ENCODE measurements around the gene C5orf58.

C5orf58 gene

GRCh38 chr5:170226129-170226615 lies 6.6 kb upstream of the C5orf58 start:
- H2AFZ ChIP-seq (ENCODE audit: low read depth, low read length): no peak overlapping the region

GRCh38 chr5:170226661-170227060 lies 6.1 kb upstream of the C5orf58 start:
- H3K27me3 ChIP-seq (ENCODE audit: low read depth, low read length): peaks cover 20% of the 10 kb centered on the region; the same call in 1 of the 2 replicates
- no peak overlapping the region for H3K4me3 ChIP-seq (ENCODE audit: low read length)
- no peaks in the 10 kb centered on the region for H3K9me3 ChIP-seq (ENCODE audit: insufficient read depth, low read length)
- TF ChIP-seq EZH2phosphoT487 (IDR thresholded peaks at IDR 0.05; ENCODE audit: low read depth) (no peak), CTCF (IDR thresholded peaks at IDR 0.05; ENCODE audit: low read depth, low read length) (no peak)
- H3K79me2 ChIP-seq (ENCODE audit: low read length): no peaks in the 10 kb centered on the region
- H3K4me1 ChIP-seq (ENCODE audit: low read length): peaks cover 23% of the 10 kb centered on the region
- H3K27ac ChIP-seq (ENCODE audit: low read length): no peak overlapping the region
- H2AFZ ChIP-seq (ENCODE audit: low read depth, low read length): no peak overlapping the region
- H3K9ac ChIP-seq (ENCODE audit: low read length): no peak overlapping the region
- no peaks in the 10 kb centered on the region for H4K20me1 ChIP-seq (ENCODE audit: insufficient read depth, low read length)
- no peak overlapping the region for H3K4me2 ChIP-seq (ENCODE audit: low read length)
- H3K36me3 ChIP-seq (replicated peaks; ENCODE audit: low read depth, low read length): no peaks in the 10 kb centered on the region

More at GRCh38 chr5:170226129-170226615, 6.6 kb upstream of the C5orf58 start:
- Histone ChIP-seq H3K4me3 (ENCODE audit: low read length) (peak overlapping the region; percentile 39; the same call in 1 of the 2 replicates), H3K36me3 (replicated peaks; ENCODE audit: low read depth, low read length) (no peaks in the 10 kb centered on the region), H3K4me1 (ENCODE audit: low read length) (peaks cover 23% of the 10 kb centered on the region), H3K27me3 (ENCODE audit: low read depth, low read length) (peaks cover 20% of the 10 kb centered on the region; the same call in 1 of the 2 replicates), H3K9me3 (ENCODE audit: insufficient read depth, low read length) (no peaks in the 10 kb centered on the region), H4K20me1 (ENCODE audit: insufficient read depth, low read length) (no peaks in the 10 kb centered on the region), H3K27ac (ENCODE audit: low read length) (no peak overlapping the region), H3K4me2 (ENCODE audit: low read length) (peak overlapping the region; percentile 54), H3K79me2 (ENCODE audit: low read length) (no peaks in the 10 kb centered on the region), H3K9ac (ENCODE audit: low read length) (no peak overlapping the region)
- TF ChIP-seq EZH2phosphoT487 (IDR thresholded peaks at IDR 0.05; ENCODE audit: low read depth): no peak

DNA sequence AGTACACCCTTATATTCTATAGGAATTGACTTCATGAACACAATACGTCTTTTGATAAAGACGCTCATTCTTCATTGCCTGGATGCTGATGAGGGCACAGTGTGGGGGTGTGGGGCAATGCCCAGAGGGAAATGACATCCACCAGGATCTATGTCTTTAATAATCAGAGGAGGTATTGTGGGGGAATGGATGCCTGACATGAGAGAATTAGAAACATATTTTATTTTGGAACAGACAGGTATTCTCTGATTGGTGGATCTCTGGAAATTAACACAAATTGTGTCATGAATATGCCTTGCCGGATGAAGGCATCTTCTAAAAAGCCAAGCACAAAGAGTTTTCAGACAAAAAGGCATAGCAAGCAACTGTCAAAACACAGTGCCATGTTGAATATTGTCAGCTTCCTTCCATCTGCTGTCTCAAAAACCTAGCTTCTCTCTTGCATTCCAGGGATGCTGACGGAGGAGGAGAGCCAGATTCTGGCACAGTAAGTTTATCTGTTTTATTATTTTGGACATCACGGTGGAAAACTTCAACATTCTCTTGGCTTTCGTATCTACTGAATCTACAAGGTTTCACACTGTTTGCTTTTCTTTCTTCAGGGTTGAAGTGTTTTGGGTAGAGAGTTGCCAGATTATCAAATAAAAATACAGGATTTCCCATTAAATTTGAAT lies 3.9 kb upstream of the C5orf58 start:
- peaks cover 5% of the 10 kb centered on the region for H3K4me1 ChIP-seq (ENCODE audit: low read length)
- no peaks in the 10 kb centered on the region for H3K79me2 ChIP-seq (ENCODE audit: low read length)
- peaks cover 20% of the 10 kb centered on the region; the same call in 1 of the 2 replicates for H3K27me3 ChIP-seq (ENCODE audit: low read depth, low read length)
- no peak overlapping the region for H2AFZ ChIP-seq (ENCODE audit: low read depth, low read length)
- H3K4me3 ChIP-seq (ENCODE audit: low read length): no peak overlapping the region
- no peak overlapping the region for H3K4me2 ChIP-seq (ENCODE audit: low read length)
- TF ChIP-seq CTCF (IDR thresholded peaks at IDR 0.05; ENCODE audit: low read depth, low read length) (no peak), EZH2phosphoT487 (IDR thresholded peaks at IDR 0.05; ENCODE audit: low read depth) (no peak)
- H4K20me1 ChIP-seq (ENCODE audit: insufficient read depth, low read length): no peaks in the 10 kb centered on the region
- no peak overlapping the region for H3K27ac ChIP-seq (ENCODE audit: low read length)
- H3K36me3 ChIP-seq (replicated peaks; ENCODE audit: low read depth, low read length): no peaks in the 10 kb centered on the region
- no peak overlapping the region for H3K9ac ChIP-seq (ENCODE audit: low read length)
- no peaks in the 10 kb centered on the region for H3K9me3 ChIP-seq (ENCODE audit: insufficient read depth, low read length)

DNA sequence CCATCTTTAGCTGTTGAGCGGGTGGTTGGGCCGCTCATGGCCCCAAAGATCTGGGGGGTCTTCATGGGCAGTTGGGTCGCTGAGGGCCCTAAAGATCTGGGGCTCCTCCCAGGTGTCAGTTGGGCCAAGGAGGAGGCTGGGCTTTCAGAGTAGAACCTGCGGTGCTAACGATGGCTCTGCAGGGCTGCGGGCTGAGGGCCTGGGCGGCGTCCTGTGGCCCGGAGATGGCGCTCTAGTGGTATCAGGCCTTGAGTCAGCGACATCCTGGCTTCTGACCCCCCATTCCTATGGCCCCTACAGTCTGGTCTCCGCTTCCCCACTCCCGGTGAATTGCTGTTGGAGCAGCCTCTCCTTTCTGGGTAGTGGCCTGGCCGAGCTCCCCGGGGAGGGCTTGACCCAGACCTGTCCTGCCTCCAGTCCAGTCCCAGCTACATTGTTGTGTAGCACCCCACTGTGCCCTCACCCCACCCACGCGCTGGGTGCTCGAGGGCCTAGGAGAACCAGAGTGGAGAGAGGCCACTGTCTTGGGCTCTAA lies 640 bp downstream of the C5orf58 start:
- TF ChIP-seq EZH2phosphoT487 (IDR thresholded peaks at IDR 0.05; ENCODE audit: low read depth): no peak
- no peak overlapping the region for H3K27ac ChIP-seq (ENCODE audit: low read length)
- no peak overlapping the region for H2AFZ ChIP-seq (ENCODE audit: low read depth, low read length)

More for the DNA sequence above, 640 bp downstream of the C5orf58 start:
- Histone ChIP-seq H4K20me1 (ENCODE audit: insufficient read depth, low read length) (no peaks in the 10 kb centered on the region), H3K79me2 (ENCODE audit: low read length) (no peaks in the 10 kb centered on the region), H3K4me1 (ENCODE audit: low read length) (peaks cover 5% of the 10 kb centered on the region; the same call in 1 of the 2 replicates), H3K4me2 (ENCODE audit: low read length) (no peak overlapping the region), H3K9ac (ENCODE audit: low read length) (no peak overlapping the region), H3K36me3 (replicated peaks; ENCODE audit: low read depth, low read length) (no peaks in the 10 kb centered on the region), H3K9me3 (ENCODE audit: insufficient read depth, low read length) (no peaks in the 10 kb centered on the region), H3K4me3 (ENCODE audit: low read length) (no peak overlapping the region), H3K27me3 (ENCODE audit: low read depth, low read length) (peaks cover 44% of the 10 kb centered on the region)
